Fibroblast of peridontal ligament (primary cell): ENCODE results near the gene FADS3.

Source experiments
- DNase-seq: peaks from one replicate; pipeline ENCODE4 v3.0.0-alpha.2; 2010; ENCODE audit errors: extremely low read depth

FADS3 gene

GRCh38 chr11:61913699-61914395 lies 22.5 kb upstream of the FADS3 start:
- no peak for DNase-seq

- DNase-seq, result no peak
Observed at GRCh38 chr11:61912991-61913698, 21.8 kb upstream of the FADS3 start.

GRCh38 chr11:61912530-61912898 lies 21.2 kb upstream of the FADS3 start:
- DNase-seq, result no peak

GRCh38 chr11:61911701-61912529 lies 20.6 kb upstream of the FADS3 start:
- DNase-seq, result no peak

- no peak for DNase-seq
Observed at GRCh38 chr11:61911128-61911700, 19.9 kb upstream of the FADS3 start.

GRCh38 chr11:61910187-61911127 lies 19.1 kb upstream of the FADS3 start:
- DNase-seq, result no peak

- DNase-seq, result no peak
Observed at GRCh38 chr11:61908730-61909316, 17.5 kb upstream of the FADS3 start.

GRCh38 chr11:61907871-61908729 lies 16.8 kb upstream of the FADS3 start:
- no peak for DNase-seq

GRCh38 chr11:61907282-61907681 lies 15.9 kb upstream of the FADS3 start:
- DNase-seq, result no peak

GRCh38 chr11:61906522-61906909 lies 15.2 kb upstream of the FADS3 start:
- DNase-seq, result no peak

- no peak for DNase-seq
Observed at GRCh38 chr11:61905801-61906521, 14.6 kb upstream of the FADS3 start.

- DNase-seq, result no peak
Observed at GRCh38 chr11:61905067-61905696, 13.8 kb upstream of the FADS3 start.

GRCh38 chr11:61904539-61905048 lies 13.2 kb upstream of the FADS3 start:
- no peak for DNase-seq

- no peak for DNase-seq
Observed at GRCh38 chr11:61903845-61904244, 12.5 kb upstream of the FADS3 start.

GRCh38 chr11:61902313-61902712 lies 11.0 kb upstream of the FADS3 start:
- no peak for DNase-seq

GRCh38 chr11:61901397-61901796 lies 10.1 kb upstream of the FADS3 start:
- no peak for DNase-seq

- no peak for DNase-seq
Observed at GRCh38 chr11:61900251-61900650, 8.9 kb upstream of the FADS3 start.

GRCh38 chr11:61899146-61899841 lies 7.9 kb upstream of the FADS3 start:
- DNase-seq, result peak; percentile 55
